HG02970 (cell line): ENCODE data around the gene ZNF567.
"Not testable (repeated sequence)": the region's sequence is repeated elsewhere in the genome, so short reads cannot be mapped to it uniquely, and the experiment has no call there.

Experiments
- ATAC-seq: cut with Tn5 transposase; IDR thresholded peaks from one replicate; pipeline ENCODE4 v1.9.1; 2021; ENCODE audit warnings: mild to moderate bottlenecking, moderate library complexity, moderate number of reproducible peaks; ENCODE audit not compliant: unreplicated experiment, low FRiP score

Gene ZNF567

DNA sequence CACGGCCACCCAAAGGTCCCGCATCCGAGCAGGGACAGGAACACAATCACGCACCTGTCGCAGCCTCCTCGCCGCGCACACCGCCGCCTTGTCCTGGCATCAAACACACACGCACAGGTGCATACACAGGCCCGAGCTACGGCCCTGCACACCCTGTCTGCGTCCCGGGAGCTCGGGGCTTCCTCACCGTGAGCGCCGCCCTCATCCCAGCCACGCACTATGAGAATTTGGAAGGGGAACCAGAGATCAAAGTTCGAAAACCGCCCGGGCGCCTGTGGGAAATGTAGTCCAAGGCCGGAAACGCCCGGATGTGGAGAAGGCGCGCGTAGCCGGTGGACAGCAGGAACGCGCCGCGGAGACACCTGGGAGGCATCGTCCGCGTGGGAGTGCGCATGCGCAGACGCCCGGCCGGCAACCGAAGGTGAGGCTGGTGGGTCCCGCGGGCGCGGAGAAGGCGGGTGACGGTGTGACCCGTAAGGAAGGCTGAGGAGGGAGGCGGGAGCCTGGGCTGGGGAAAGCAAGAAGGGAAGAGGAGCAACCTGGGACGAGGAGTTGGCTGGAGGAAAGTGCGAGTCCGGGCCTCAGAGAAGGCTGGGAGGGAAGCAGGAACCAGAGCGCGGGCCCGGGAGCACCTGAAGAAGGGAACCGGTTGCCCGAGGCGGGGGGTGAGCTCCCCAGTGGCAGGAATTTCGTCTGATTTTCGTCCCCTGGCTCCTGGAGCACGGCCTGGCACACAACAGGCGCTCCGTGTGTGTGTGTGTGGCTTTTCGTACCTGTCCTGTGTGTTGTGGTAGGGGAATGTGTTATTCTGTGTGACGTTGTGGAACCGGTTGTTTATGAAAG lies at the start of gene ZNF567:
Gene ZNF567 (plus strand): TSS at position 399 of the 843 bp plus-strand sequence. CDS start 7,256 bp downstream, outside the sequence.
- peak; percentile 84 for ATAC-seq

DNA sequence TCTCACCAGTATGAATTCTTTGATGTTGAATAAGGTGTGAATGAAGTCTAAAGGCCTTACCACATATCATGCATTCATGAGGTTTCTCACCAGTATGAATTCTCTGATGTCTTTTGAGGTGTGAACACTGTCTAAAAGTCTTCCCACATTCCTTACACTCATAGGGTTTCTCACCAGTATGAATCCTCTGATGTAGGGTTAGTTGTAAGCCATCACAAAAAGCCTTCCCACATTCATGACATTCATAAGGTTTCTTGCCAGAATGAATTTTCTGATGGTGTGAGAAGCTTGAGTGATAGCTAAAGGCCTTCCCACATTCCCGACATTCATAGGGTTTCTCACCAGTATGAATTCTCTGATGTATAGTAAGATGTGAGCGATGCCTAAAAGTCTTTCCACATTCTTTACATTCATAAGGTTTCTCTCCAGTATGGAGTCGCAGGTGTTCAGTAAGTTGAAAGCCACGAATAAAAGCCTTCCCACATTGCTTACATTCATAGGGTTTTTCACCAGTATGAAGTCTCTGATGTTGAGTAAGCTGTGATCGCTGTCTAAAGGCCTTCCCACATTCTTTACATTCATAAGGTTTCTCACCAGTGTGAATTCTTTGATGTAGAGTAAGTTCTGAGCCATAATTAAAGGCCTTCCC lies 48.4 kb upstream of the ZNF567 start:
- ATAC-seq = no peak

DNA sequence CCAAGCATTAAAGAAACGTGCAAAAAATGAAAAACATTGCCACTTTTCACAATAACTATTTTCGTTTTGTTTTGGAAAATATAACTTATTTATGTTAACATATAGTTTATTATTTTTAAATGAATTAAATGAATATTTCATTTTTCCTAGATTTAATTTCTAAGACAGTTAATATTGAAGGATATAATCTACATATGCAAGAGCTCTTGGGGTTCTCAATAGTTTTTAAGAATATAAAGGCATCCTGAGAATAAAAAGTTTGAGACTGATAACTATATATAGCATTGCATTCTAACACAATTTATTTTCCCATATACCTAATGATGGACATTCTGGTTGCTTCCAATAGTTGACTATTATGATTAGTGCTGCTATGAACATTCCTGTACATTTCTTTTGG lies 40.7 kb upstream of the ZNF567 start:
- no peak for ATAC-seq

DNA sequence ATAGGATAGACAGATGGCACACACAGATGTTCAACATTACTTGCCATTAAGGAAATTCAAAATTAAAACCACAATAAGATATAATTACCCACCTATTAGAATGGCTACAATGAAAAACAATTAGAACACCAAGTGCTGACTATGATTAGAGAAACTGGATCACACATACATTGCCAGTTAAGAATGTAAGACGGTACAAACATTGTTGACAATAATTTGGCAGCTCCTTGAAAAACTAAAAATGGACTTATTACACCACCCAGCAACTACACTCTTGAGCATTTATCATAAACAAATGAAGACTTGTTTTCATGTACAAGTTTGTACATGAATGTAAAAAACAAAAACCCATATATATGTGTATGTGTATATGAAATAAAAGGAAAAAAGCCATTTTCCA lies 34.5 kb upstream of the ZNF567 start:
- no peak for ATAC-seq

DNA sequence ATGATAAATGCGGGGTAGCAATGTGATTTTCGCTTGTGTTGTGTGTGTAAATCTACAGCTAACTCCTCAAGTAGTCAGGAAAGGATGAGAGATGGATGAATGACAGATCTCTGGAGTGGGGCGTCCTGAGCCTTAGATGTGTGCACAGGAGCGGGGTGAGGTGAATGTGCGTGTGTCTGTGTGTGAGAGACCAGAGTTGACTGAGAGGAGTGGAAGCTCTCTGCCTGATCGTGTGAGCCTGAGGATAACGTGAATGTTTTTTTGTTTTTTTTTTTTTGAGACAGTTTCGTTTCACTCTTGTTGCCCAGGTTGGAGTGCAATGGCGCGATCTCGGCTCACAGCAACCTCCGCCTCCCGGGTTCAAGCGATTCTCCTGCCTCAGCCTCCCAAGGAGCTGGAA lies 21.6 kb upstream of the ZNF567 start:
- ATAC-seq = no peak

DNA sequence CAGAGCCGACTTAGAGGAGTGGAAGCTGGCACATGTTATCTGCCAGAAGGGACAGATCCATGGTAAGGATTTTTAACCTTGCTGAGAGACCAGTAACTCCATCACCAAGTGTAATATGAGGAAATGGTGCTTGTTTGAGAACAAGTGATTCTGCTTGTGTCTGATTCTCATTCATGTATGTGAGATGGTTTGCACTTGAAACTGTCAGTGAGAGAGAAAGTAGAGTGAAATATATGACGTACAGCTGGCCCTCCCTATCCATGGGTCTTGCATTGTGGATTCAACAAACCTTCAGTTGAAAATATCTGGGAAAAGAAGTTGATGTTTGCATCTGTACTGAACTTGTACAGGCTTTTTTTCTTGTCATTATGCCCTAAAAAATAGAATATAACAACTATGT lies 18.8 kb upstream of the ZNF567 start:
- ATAC-seq = no peak

DNA sequence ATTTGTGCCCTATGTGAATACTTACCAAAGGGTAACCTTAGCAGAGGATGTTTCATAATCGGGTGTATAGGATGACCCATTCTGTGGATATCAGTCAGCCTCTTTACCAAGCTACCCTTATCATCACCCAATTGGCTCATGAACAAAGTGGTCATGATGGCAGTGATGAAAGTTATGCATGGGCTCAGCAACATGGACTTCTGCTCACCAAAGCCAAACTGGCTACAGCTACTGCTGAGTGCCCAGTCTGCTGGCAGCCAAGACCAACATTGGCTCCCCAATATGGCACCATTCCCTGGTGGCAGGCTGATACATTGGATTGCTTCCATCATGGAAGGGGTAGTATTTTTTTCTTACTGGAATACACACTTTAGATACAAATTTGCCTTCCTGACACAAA lies 15.0 kb upstream of the ZNF567 start:
- ATAC-seq = no peak

DNA sequence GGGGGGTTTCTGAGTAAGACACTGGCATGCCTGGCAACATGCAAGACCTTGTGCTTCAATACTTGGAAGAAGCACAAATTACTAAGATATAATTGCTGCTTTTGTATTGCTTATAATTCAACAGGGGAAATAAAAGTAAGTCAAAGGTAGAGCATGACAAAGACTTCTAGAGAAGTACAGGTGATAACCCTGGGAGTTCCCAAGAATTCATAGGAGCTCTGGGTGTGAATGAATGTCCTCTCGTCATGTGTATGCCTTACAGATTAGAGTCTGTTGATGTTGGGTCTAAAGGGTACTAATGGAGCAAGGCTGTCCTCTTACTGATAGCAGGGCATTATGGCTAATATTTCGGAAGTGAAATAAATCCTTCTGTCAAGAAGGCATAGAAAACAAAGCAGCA lies 13.2 kb upstream of the ZNF567 start:
- no peak for ATAC-seq

DNA sequence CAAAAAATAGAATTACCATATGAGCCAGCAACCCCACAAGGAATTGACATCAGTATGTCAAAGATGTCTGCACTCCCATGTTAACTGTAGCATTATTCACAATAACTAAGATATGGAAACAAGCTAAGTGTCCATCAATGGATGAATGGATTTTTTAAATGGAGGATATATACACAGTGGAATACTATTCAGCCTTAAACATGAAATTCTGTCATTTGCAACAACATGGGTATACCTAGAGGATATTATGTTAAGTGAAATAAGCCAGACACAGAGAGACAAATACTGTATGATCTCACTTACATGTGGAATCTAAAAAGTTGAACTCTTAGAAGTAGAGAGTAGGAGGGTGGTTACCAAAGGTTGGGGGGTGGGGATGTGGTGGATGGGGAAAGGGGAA lies 8.0 kb upstream of the ZNF567 start:
- ATAC-seq = no peak

DNA sequence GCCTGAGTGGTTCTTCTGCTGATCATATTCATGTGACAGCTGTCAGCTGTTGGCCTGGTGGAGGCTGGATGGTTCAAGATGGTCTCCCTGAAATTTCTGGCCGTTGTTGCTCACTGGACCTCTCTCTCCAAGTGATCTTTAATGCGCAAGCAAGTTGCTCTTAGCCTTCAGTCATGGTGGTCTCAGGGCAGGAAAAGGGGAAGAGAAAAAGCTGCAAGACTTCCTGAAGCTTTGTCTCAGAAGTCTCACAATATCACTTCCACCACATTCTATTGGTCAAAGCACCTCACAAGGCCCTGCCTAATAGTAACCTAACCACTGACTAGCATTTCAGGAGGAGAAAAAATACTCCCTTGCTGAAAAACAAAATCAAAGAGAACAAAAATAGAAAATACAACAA lies 1.6 kb upstream of the ZNF567 start:
- no peak for ATAC-seq

DNA sequence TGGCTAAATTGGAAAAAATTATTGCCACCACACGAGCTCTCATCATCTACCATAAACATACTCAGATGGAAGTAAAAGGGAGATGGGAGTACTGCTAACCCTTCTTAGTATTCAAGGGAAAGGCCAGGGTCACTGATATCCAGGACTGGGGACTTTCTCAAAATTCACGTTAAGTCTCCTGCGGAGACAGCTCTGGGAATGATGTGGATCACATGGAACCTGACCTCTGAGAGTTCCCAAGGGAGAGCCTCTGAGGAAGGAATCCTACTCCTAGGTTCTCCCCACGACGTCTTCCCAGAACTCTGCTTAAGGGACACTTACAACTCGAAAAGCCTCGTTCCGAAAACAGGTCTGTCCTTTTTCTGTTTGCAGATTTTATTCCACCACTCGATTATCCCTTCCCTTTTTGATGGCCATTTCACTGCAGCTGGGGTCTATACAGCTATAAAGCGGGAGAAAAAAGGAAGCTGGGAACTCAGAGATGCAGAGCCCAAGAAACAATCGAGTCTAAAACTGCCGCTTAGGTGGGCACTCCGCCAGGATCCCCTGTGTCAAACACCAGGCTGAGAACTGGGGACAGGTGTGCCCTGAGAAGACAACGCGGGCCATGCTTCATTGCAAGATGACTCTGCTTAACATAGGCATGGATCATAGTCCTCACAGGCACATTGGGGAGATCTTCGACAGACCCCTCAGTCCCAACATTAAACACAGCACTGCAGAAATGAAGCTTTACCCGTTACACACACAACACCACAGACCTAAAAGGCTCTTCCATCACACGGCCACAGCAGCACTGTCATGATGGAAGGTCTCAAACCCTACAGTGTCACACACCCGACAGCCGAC lies 823 bp upstream of the ZNF567 start:
- ATAC-seq = peak; percentile 6

DNA sequence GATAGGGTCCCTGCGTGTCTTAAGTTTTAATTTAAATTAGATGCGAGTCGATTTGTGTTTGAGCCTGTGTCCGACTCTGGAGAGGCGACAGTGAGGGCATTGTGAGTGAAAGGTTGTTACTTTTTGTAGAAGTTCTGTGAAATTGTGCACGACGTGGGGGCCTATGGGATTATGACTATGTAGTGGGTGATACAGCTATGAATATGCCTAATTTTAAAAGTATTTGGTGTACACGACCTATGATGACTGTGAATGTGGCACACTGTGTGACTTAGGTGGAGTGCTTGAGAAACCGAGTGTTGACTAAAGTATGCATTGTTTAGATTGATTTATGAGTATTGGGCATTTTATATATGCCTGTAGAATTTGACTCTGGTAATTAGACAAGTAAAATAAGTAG lies 646 bp downstream of the ZNF567 start:
- ATAC-seq = no peak

DNA sequence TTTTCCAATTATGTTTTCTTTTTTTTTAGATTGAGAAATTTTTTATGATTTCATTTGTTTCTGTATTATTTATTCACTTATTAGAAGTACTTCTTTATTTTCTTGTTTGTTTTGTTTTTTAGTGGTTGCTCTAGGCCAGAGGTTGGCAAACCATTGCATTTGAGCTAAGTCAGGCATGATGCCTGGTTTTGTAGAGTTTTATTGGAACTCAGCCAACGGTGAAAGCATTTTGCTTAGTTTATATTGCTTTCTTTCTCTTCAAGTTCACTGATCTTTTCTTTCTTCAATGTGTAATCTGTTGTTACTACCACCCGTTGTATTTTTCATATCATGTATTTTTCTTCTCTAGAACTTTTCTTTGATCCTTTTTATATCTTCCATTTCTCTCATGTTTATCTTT lies 19.7 kb downstream of the ZNF567 start:
- ATAC-seq = no peak

DNA sequence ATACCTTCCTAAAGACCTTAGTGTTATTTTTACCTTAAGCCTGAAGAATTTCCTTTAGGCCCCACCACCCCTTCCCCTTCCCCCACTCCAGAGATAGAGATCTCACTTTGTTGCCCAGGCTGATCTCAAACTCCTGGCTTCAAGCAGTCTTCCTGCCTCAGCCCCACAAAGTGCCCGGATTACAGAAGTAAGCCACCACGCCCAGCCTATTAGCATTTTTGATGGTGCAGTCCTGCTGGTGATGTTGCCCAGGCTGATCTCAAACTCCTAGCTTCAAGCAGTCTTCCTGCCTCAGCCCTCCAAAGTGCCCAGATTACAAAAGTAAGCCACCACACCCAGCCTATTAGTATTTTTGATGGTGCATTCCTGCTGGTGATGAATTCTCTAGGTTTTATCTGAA lies 22.0 kb downstream of the ZNF567 start:
- no peak for ATAC-seq

DNA sequence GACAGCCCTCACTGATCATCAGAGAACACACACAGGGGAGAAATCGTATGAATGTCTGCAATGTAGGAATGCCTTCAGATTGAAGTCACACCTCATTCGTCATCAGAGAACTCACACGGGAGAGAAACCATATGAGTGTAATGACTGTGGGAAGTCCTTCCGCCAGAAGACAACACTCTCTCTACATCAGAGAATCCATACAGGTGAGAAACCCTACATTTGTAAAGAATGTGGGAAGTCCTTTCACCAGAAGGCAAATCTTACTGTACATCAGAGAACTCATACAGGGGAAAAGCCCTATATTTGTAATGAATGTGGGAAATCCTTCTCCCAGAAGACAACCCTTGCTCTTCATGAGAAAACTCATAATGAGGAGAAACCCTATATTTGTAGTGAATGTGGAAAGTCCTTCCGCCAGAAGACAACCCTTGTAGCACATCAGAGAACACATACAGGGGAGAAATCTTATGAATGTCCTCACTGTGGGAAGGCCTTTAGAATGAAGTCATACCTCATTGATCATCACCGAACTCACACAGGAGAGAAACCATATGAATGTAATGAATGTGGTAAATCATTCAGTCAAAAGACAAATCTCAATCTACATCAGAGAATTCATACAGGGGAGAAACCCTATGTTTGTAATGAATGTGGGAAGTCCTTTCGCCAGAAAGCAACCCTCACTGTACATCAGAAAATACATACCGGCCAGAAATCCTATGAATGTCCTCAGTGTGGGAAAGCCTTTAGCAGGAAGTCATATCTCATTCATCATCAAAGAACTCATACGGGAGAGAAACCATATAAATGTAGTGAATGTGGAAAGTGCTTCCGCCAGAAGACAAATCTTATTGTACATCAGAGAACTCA lies 32.5 kb downstream of the ZNF567 start:
- ATAC-seq = no peak

DNA sequence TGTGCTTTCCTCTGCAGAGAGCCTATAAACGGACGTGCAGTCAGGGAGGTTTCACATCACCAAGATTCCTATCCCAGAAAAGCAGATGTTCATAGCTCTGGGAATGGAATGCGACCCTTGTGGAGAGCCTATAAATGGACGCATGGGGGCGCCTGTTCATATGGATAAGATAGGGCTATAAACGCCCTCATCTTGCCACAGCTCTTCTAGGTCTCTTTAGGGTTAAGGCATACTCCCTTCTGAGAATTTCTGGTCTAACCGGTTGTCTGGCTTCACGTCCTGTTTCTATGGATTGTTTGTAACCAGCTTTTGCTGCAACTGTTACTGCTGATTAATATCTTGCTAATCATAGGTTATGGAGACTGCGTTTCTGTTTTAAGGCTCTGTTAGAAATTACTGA lies 48.8 kb downstream of the ZNF567 start:
- ATAC-seq = not testable (repeated sequence)

DNA sequence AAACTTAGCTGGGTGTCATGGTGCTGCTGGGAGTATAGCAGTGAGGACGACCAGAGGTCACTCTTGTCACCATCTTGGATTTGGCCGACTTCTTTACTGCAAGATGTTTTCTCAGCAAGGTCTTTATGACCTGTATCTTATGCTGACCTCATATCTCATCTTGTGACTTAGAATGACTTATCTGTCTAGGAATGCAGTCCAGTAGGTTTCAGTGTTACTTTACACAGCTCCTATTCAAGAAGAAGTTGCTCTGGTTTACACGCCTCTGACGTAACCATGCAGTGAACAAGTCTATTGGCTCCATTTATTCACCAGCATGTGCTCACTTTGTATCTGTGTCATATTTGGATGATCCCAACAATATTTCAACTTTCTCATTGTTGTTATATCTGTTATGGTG lies 58.5 kb downstream of the ZNF567 start:
- no peak for ATAC-seq

DNA sequence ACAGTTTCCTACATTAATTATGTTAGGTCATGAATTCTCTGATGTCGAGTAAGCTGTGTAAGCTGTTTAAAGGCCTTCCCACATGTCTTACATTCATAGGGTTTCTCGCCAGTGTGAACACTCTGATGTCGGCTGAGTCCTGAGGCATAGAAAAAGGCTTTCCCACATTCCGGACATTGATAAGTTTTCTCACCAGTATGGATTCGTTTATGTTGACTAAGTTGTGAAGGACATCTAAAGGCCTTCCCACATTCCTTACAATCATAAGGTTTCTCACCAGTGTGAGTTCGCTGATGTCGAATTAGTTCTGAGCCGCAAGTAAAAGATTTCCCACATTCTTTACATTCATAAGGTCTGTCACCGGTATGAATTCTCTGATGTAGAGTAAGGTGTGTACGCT lies 60.3 kb downstream of the ZNF567 start:
- ATAC-seq = no peak

DNA sequence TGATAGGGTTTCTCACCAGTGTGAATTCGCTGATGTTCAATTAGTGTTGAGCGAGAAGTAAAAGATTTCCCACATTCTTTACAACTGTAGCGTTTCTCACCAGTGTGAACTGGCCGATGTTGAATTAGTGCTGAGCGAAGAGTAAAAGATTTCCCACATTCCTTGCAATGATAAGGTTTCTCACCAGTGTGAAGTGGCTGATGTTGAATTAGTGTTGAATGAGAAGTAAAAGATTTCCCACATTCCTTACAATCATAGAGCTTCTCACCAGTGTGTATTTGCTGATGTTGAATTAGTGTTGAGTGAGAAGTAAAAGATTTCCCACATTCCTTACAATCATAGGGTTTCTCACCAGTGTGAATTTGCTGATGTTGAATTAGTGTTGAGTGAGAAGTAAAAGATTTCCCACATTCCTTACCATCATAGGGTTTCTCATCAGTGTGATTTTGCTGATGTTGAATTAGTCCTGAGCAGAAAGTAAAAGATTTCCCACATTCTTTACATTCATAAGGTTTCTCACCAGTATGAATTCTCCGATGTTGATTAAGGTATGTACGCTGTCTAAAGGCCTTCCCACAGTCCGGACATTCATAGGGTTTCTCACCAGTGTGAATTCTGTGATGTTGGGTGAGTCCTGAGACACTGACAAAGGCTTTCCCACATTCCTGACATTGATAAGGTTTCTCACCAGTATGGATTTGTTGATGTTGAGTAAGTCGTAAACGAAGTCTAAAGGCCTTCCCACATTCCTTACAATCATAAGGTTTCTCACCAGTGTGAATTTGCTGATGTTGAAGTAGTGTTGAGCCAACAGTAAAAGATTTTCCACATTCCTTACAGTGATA lies 61.2 kb downstream of the ZNF567 start:
- no peak for ATAC-seq
